ENCODE results near the gene PSAT1. TPM values are rescaled to one million over a fixed set of nuclear protein-coding genes. Genes with fewer than 3 reads are reported as not detected.

PSAT1 gene
- total RNA-seq, 2 donors from 2014 or later = 2.5 to 18.6 TPM

DNA sequence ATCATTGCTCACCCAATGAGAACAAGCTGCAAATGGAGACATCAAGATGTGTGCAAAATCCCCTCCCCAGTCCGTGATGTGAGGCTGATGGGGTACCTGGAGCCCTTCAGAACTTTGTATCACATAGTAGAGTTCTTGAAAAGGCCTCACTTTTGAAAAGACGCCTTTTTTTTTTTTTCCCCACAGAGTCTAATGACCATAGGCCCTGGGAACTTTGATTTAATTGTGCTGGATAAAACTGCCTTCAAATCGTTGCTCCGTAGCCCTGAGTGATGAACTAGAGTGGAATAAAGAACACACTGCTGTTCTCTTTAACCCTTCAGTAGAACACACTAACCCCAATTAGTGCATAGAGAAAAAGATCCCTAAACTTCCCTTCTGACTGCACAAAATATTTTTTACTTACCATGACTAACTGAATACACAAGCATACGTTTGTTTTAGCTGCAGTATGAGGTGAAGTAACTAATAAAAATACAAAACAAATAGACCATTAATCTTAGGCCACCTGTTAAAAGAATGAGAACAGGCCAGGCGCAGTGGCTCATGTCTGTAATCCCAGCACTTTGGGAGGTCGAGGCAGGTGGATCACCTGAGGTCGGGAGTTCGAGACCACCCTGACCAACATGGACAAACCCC is 15.1 kb downstream of the PSAT1 start:
- intact Hi-C loops (cut with DNase I) = loop anchor here in 1 of 2 donors (5.0 kb wide), 1 partner anchor 1435 kb away; no protein-coding TSS in a partner anchor
- no peak for DNase-seq (ENCODE audit: low spot score)

DNA sequence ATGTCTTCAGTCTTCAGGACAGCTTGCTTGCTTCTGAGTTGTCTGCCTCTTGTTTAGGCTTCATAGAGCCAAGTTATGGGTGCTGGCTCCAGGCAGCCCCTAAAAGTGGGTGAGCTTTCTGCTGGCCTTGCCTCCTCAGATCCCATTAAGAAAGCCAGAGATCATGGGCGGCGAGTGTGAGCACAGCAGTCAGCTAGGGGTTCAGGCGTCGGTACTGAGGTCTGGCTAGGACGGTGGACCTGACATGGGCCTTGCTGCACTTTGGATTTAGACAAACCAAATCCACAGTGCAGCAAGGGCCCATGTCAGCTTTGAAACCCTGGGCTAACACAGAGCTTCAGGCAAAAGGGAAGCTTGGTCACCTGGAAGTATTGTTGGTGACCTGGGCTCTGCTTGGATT is 17.6 kb downstream of the PSAT1 start:
- intact Hi-C loops (cut with DNase I) = loop anchor here in 1 of 2 donors (5.0 kb wide), 1 partner anchor 1437 kb away; no protein-coding TSS in a partner anchor
- no peak for DNase-seq (ENCODE audit: low spot score)

DNA sequence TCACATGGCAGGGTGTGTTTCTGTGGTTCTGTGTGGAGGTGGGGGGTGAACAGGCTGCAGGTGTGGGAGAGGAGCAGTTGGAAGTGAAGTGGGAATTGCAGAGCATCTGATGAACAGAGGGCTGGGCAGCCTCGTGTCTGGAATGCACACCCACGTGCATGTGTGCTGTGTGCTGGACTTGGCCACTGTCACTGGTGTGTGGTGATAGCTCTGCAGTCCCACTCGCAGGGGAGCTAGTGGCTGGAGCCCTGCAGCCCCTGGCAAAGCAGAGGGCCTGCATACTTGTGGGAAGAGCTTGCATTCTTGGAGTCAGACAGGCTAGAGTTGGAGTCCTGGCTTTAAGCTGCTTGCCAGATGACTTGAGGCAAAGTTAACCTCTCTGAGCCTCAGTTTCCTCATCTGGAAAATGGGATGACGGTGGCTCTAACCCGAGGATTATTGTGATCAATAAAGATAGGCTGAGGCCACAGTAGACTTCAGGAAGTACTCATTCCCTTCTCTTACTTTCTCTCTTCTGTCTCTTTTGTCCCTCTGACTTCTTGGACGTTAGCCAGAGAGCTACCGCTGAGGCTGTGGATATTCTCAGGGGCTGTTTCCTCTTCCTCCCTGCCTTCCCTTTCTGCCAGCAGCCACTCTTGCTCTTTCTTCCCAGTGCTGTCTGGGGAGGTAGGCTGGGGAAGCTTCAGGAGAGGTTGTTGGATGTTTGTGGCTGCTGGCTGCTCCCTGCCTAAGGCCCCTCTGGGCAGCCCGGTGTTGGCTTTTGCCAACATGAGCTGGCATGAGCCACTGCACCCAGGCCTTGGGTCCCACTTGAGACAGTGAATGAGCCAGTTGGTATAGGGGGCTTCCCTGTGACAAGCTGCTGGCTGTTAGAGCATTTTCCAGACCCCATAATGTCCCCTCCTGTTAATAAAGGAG is 18.3 kb downstream of the PSAT1 start:
- no peak for DNase-seq (ENCODE audit: low spot score)
- intact Hi-C loops (cut with DNase I) = loop anchor here in 1 of 2 donors (5.0 kb wide), 1 partner anchor 1438 kb away; no protein-coding TSS in a partner anchor

DNA sequence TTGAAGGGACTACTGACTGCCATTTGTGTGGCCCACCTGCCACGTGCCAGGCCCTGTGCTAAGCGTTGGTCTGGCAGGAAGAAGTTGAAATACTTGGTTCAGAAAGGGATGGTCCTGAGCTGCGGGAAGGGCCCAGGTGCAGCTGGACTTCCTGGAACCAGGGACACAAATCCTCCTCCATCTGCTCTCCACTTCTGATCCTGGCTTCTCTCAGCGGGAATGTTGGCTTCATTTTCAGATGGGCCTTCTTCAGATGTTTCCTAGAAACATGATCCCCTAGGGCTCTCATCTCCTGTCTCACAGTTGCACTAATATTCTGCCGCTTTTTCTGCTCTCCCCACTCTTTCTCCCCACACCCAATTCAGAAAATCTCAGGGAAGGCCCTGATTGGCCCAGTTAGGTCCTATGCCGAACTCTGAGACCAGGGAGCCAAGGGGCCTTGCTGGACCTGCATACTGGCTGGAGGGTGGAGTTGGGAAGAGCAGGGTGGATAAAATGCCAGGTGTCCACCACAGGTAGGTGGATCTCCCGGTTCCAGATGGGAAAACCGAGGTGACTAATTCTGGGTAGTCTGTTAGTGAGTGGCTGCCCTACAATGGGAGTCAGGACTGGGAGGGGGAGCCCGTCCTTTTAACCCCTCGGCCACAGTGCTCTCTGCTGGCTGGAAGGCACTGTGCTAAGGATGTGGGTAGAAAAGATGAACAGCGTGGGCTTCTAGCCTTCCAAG is 19.4 kb downstream of the PSAT1 start:
- no peak for DNase-seq (ENCODE audit: low spot score)
- intact Hi-C loops (cut with DNase I) = no loop called here

DNA sequence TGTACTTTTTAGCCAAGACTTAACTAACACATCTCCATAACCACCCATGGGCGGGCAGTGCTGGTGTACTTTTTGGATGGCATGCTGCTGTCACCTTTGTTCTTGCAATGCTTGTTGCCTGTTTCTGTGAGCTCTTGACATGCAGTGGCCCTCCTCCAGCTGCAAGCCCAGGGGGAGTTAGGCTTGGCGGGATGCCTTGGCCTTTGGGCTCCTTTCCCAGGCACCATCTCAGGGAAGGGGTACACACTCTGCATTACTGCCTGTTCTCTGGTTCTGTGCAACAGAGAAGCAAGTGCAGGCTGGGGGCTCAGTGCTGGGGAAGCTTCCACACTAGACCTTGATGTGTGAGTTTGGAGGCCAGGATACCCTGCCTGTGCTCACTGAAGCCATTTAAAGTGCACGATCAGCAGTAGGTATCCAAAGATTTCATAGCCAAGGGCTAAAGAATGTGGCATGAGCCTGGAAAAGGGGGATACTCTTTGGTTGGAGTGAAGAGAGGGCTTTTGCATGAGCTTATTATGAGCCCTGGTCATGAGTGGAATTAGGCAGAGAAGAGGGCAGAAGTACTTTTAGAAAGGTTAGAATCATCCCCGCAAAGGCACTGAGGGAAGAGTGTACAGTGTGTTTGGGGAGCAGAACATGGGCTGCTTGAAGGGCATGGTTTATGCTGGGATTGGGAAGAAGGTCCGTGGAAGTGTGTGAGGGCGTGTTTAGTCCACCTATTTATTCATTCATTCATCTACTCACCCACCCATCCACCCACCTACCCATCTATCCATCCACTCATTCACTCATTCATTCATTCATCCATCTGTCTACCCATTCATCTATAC is 22.5 kb downstream of the PSAT1 start:
- DNase-seq (ENCODE audit: low spot score) = no peak
- intact Hi-C loops (cut with DNase I) = no loop called here

DNA sequence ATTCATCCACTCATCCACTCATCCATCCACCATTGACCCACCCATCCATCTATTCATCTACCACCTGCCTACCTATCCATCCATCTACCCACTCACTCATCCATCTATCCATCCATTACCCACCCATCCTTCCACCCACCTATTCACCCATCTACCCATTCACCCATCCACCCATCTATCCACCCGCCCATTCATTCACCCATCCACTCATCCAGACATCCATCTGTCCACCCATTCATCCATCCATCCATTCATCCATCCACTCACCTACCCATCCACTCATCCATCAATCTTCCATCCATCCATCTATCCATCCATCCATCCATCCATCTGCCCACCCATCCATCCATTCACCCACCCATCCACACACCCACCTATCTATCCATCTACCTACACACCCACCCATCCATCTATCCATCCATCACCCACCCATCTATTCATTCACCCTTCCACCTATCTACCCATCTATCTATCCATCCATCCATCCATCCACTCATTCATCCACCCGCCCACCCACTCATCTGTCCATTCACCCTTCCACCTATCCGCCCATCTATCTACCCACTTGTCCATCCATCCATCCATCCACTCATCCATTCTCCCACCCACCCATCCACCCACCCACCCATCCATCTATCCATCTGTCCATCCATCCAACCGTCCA is 23.2 kb downstream of the PSAT1 start:
- intact Hi-C loops (cut with DNase I) = no loop called here
- DNase-seq (ENCODE audit: low spot score) = no peak

DNA sequence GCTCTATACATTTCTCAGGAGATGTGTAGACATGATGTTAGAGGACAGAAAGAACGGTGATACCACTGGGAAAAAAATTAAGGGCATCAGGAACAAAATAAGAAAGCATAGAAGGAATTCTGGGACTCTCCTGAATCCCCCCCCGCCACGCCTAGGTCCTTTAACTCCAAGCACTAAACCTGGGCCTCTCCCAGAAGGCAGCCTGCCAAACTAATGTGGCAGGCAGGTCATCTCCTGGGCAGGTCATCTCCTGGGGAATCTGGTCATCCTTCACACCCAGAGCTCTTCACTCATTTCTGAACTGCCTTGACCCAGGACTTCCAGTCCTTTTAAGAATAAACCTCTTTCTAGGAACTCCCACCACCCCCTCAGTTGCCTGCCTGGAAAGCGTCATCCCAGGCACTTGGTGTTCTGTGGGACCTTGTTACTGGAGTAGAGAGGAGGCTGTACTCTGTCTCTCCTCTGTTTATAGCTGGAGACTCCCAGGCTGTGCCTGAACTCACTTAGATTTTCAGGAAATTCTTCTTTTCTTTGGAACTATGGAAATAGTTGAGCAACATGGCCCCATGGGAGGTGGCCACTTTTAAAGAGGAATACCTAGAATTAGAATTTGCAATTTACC is 24.1 kb downstream of the PSAT1 start:
- intact Hi-C loops (cut with DNase I) = no loop called here
- DNase-seq (ENCODE audit: low spot score) = no peak

DNA sequence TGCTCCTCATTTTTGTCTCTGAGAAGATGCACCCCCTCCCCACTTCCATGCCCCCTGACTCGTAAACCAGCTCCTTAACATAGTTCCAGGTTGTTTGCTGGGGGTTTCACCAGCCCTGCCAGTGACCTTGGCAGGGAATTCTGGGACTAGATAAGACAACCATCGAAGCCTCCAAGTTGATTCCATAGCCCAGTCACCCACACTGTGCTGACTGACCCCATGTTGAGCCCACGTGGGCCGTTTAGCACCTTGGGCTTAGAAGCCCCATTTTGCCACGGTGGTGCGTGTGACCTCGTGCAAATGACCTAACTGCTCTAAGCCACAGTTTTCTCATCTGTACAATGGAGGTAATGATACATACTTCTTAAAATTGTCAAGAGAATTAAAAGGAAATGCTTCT is 24.6 kb downstream of the PSAT1 start:
- DNase-seq (ENCODE audit: low spot score) = no peak
- intact Hi-C loops (cut with DNase I) = no loop called here

DNA sequence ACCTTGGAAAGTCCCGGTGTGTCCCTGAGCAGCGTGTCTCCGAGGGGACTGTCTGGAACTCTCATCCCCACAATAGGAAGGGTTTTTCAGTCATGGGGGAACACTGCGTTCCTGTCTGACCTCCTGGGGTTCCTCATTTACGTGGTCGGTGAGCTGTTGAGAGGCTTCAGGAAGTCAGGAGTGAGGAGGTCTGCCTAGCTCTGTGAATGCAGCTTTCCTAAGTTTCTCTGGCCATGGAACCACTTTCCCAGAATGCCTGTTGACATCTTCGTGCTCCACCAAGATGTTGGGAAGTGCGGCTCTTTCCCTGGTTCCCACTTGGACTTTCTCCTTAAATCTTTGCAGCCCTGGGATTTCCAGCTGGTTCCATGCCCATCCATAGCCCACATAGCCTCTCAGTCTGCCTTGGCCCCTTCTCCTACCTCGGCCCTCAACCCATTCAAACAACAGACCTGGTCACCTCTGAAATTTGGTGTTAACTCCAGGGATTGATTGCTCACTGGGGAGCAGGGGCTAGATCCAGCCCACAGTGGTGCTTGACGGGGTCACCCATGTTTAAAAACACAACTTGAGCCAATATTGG is 27.2 kb downstream of the PSAT1 start:
- intact Hi-C loops (cut with DNase I) = no loop called here
- DNase-seq (ENCODE audit: low spot score) = no peak

DNA sequence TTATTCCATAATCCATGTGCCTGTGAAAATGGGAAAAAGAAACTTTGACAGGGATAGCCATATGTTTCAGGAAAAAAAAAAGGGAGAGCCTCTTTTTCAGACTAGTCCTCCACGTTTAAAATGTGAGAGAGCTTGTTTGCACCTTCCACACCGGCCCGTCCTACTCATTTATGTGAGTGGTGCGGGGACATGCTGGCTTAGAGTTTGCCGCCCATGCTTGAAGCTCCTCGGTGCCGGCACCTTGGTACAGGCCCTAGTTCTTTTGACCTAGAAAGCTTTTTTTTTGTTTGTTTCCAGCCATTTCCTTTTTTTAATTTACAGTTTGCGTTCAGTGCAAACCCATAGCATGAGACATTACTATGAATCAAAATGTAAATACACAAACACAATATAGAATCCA is 27.8 kb downstream of the PSAT1 start:
- intact Hi-C loops (cut with DNase I) = no loop called here
- DNase-seq (ENCODE audit: low spot score) = no peak

DNA sequence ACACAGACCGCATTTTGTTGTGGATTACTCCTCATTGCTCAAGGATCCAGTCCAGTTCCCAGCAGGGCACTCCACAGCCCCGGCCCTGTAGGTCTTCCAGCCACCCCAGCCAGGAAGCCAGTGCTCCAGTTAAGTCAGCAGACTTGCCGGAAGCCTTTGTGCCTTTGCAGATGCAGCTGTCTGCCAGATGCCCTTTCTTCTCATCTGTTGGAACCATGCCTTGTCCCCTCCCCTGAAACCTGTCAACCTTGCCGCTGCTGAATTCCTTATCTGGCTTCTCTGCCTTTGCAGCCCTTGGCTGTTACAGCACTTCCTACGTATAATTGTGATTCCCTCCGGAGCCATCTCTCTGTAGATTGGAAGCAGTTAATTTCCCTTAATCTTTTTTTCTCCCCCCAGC is 28.4 kb downstream of the PSAT1 start:
- intact Hi-C loops (cut with DNase I) = no loop called here
- no peak for DNase-seq (ENCODE audit: low spot score)

DNA sequence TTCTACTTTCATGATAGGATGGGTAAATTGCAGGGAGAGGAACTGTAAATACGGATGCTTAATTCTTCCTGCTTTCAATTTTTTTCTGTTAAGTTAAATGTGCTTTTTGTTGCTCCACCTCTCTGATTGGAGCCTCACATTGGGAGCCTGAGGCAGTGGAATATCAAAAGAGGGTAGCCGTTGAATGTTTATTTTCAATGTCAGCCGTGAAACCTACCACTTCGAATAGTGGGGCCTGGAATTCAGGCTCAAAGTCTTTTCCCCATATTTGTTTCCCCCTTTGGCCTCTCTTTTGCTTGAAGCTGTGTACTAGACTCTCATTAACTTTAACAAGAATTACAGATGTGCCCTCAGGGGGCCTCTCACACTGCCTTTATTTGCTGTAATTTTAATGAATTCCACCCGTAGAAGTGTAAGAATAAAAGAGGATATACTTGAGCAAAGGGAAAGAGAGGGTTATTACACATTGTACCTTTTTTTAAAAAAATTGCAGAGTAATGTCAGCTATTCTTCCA is 29.0 kb downstream of the PSAT1 start:
- intact Hi-C loops (cut with DNase I) = no loop called here

DNA sequence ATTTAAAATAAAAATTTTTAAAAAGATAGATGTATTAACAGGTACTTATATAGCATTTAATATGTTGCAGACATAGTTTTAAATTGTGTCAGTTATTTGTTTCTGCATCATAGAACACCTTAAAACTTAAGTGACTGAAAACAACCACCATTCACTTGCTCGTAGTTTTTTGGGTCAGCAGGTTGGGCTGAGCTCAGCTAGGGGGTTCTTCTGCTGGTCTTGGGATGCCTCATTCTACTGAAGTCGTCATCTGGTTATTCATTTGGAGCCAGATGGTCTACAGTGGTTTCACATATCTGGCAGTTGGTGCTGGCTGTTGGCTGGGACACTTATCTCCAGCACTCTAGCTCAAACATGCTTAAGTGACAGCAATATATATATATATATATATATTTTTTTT is 29.6 kb downstream of the PSAT1 start:
- intact Hi-C loops (cut with DNase I) = no loop called here
- no peak for DNase-seq (ENCODE audit: low spot score)

More for the DNA sequence above, 29.0 kb downstream of the PSAT1 start:
- no peak for DNase-seq (ENCODE audit: low spot score)

DNA sequence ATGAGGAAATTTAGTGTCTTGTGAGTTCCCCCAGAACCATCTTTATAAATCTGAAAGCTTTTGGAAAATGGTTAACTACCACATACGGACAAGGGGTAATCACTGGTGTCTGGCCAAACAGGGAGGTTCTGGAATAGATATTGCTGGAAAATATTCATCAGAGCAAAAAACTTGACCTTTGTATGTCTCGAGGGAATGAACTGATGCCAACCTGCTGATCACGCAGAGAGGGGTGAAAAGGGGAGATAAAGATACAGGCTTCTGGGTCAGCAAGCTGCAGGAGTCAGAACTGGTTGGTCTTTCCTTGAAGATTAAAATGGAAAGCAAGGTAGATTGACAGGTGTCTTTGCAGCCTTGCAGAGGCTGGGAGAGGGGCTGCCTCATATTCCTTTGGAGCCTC is 35.5 kb downstream of the PSAT1 start:
- no peak for DNase-seq (ENCODE audit: low spot score)

DNA sequence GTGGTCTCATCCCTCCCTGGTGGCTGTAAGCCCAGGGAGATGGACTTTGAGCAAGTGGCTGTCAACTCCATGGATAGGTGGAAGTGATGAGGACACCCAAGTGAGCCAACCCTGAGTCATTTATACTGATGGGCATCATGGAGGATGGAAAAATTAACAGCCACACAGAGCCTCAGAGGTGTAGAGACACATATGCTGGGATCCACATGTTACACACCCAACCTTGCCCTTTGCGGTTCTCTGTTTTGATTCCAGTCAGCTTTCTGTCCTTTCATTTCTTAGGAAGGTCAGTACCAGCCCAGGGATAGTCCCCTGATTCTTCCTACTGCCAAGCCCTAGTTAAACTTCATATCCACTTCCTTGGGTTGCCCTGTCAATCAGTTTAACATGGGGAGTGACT is 51.9 kb downstream of the PSAT1 start:
- intact Hi-C loops (cut with DNase I) = no loop called here

More for the DNA sequence above, 35.5 kb downstream of the PSAT1 start:
- intact Hi-C loops (cut with DNase I) = no loop called here

DNA sequence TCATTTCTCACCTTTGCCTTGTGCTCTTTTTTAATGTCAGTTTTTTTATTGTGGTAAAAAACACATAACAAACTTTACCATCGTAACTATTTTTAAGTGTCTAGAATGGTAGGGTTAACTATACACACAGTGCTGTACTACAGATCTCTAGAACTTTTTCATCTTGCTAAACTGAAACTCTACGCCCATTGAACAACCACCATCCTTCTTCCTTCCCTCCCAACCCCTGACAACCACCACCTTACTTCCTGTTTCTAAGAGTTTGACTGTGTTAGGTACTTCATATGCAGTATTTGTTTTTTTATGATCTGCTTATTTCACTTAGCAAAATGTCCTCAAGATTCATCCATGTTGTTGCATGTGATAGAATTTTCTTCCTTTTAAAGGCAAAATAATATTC is 54.9 kb downstream of the PSAT1 start:
- intact Hi-C loops (cut with DNase I) = no loop called here
- no peak for DNase-seq (ENCODE audit: low spot score)

More for the DNA sequence above, 51.9 kb downstream of the PSAT1 start:
- no peak for DNase-seq (ENCODE audit: low spot score)

DNA sequence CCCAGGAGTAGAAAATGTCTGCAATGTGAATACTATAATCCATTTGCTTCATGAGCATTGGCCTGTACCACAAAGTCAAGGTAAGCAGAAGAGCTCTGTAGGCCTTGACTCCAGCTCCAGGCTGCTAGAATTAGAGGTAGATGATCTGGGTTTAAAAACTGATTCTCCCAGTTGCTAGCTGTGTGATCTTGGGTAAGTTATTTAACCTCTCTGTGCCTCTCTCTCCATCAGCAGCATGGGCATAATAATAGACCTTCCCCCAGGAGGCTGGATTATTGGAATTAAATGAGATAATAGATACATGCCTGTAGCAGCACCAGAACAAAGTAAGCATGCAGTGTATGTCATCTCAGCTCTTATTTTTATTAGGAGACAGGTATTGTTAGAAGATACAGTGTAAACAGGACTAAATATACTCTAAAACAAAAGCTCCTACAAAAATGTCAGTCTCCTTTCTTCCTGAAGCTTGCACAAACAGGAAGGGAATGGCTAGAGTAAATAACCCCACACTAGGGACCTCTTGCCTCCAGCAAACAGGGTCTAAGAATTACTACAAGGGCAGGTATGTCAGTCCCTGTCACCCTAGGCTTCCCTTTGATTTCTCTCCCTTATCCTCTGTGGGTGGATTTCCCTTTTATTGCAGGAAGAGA is 57.5 kb downstream of the PSAT1 start:
- intact Hi-C loops (cut with DNase I) = no loop called here

More for the DNA sequence above, 57.5 kb downstream of the PSAT1 start:
- DNase-seq (ENCODE audit: low spot score) = no peak

Measured in posterior vena cava (tissue), 2 donors.